ENCODE results near the gene WNT5A. TPM values are rescaled to one million over a fixed set of nuclear protein-coding genes. Genes with fewer than 3 reads are reported as not detected.

Gene WNT5A
- total and polyA plus RNA-seq, 2 of the 4 experiments (the other 2 are of a cell fraction) = 224 to 231 TPM

- Histone ChIP-seq H2BK15ac (ENCODE audit: low read depth, low read length) (no peak overlapping the region), H4K20me1 (ENCODE audit: insufficient read depth, low read length) (peaks cover 56% of the 10 kb centered on the region)
- 94% methylated on average over 27 of the region's 44 CpGs; no CpG with 5 or more reads in 1 of the 2 experiments for WGBS, 2 experiments (ENCODE audit: extremely low coverage in 2 of 2, insufficient read length in 1 of 2)
These were observed 12.9 kb downstream of the WNT5A start for GRCh38 chr3:55474213-55474632.

More at GRCh38 chr3:55474213-55474632, 12.9 kb downstream of the WNT5A start:
- DNase-seq (no peak), ATAC-seq (ENCODE audit: low read depth) (no peak)
- Histone ChIP-seq H3K9me1 (ENCODE audit: insufficient read depth, low read length) (peaks cover 32% of the 10 kb centered on the region), H3K56ac (ENCODE audit: extremely low read depth, insufficient read depth, low read length) (no peak overlapping the region), H3K4me3 (ENCODE audit: insufficient read depth, low read depth, low read length) (no peak overlapping the region), H4K8ac (ENCODE audit: low read depth in 2 of 2, low read length in 2 of 2) (peak overlapping the region in 1 of 2 experiments; percentile 69; a peak in 1 of 4 replicates), H3K18ac (ENCODE audit: low read depth, low read length) (no peak overlapping the region), H2AK9ac (replicated peaks; ENCODE audit: low read depth, low read length, poor library complexity) (no peak overlapping the region), H3K9ac (ENCODE audit: low read depth, low read length) (0 out of 2 replicates have a peak overlapping the region, but pooled peaks have one; percentile 52), H2BK20ac (ENCODE audit: low read depth, low read length) (no peak overlapping the region), H3K36me3 (ENCODE audit: control insufficient read depth, insufficient read depth, low read length) (peaks cover 73% of the 10 kb centered on the region), H3K9me3 (ENCODE audit: control insufficient read depth, insufficient read depth, low read length) (no peaks in the 10 kb centered on the region), H2AFZ (replicated peaks; ENCODE audit: low read length, poor library complexity) (no peak overlapping the region), H2BK120ac (ENCODE audit: low read depth, low read length) (no peak overlapping the region), H4K5ac (ENCODE audit: low read depth, low read length) (no peak overlapping the region), H2BK5ac (ENCODE audit: low read depth, low read length, poor library complexity, severe bottlenecking) (peak overlapping the region; percentile 37), H3K4me1 (ENCODE audit: control insufficient read depth, insufficient read depth, low read length) (peaks cover 30% of the 10 kb centered on the region), H4K91ac (ENCODE audit: insufficient read depth, low read depth, low read length) (no peak overlapping the region), H3K4me2 (ENCODE audit: low read depth, low read length) (no peak overlapping the region), H3K14ac (replicated peaks; ENCODE audit: low read depth, low read length) (peak overlapping the region; percentile 31; the same call in 1 of the 2 replicates), H3K4ac (ENCODE audit: low read depth, low read length) (no peak overlapping the region), H3K23ac (ENCODE audit: low read depth, low read length) (peak overlapping the region; percentile 48; the same call in 1 of the 2 replicates), H3K27me3 (ENCODE audit: control insufficient read depth, insufficient read depth, low read length) (no peaks in the 10 kb centered on the region), H2AK5ac (ENCODE audit: low read depth, low read length) (no peak overlapping the region), H3K27ac (ENCODE audit: insufficient read depth, low read length) (no peak overlapping the region; the same call in 1 of the 2 replicates), H3K79me1 (ENCODE audit: low read depth in 1 of 2, low read length in 2 of 2) (peaks cover 27 to 67% of the 10 kb centered on the region in 2 experiments)
- intact Hi-C loops (cut with micrococcal nuclease) (no loop called here), dilution Hi-C loops (cut with HindIII; ENCODE audit: low sequenced_read_pairs, unreplicated experiment) (no loop called here), in situ Hi-C loops (cut with MboI; ENCODE audit: low sequenced_read_pairs) (no loop called here)
- BruUV-seq (replicated peaks) = no TSS peak
- POLR2A ChIA-PET (ENCODE audit: unreplicated experiment) = no interaction called here
- CTCF ChIA-PET = no interaction called here
- no peak for TF ChIP-seq CEBPB (IDR thresholded peaks at IDR 0.05; ENCODE audit: low read depth, low read length)
- no peak for TF ChIP-seq NFE2L2 (IDR thresholded peaks at IDR 0.05; ENCODE audit: low read depth, low read length)
- TF ChIP-seq USF2 (IDR thresholded peaks at IDR 0.05; ENCODE audit: low read depth, low read length) = no peak
- no peak for TF ChIP-seq RFX5 (IDR thresholded peaks at IDR 0.05; ENCODE audit: low read depth, low read length)
- TF ChIP-seq BHLHE40 (IDR thresholded peaks at IDR 0.05; ENCODE audit: low read depth, low read length) = no peak
- TF ChIP-seq FOS (IDR thresholded peaks at IDR 0.05; ENCODE audit: low read depth, low read length) = no peak
- no peak for TF ChIP-seq CTCF (conservative IDR thresholded peaks at IDR 0.05; ENCODE audit: low read depth, low read length)
- TF ChIP-seq SMC3 (IDR thresholded peaks at IDR 0.05; ENCODE audit: low read depth, low read length) = no peak
- TF ChIP-seq MAFK (IDR thresholded peaks at IDR 0.05; ENCODE audit: low read depth, low read length) = no peak
- TF ChIP-seq CHD1 (IDR thresholded peaks at IDR 0.05; ENCODE audit: low read depth, low read length) = no peak
- no peak for TF ChIP-seq MXI1 (IDR thresholded peaks at IDR 0.05; ENCODE audit: borderline replicate concordance, low read depth, low read length)
- TF ChIP-seq POLR2A (IDR thresholded peaks at IDR 0.05; ENCODE audit: low read depth, low read length) = no peak

Data from IMR-90 (cell line).